ENCODE measurements around the gene SH3BGRL2.

DNA sequence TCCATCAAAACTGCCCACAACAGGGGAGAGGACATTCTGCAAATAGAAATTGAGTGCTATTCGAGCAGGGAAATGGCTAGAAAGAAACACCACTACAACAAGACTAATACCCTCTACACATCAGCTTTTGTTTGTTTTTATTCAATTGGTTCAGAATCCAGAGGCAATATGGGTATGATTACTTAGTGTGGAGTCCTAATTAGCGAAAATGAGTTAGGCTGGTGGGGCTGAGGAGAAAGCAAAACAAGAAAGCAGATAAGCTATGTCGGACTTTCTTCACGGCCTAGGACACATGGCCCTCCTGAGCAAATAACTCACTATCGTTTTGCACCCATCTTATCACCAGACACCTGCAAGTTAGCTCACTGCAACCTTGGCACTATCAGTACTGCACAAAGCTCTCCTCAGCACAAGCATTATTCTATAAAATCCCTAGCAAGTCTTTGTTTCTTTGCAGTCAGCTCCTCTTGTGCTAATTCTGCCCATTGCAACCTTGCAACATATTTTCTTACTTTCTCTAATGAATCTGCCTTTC, 31.3 kb upstream of the SH3BGRL2 start:
- TF ChIP-seq, protein P1, sequence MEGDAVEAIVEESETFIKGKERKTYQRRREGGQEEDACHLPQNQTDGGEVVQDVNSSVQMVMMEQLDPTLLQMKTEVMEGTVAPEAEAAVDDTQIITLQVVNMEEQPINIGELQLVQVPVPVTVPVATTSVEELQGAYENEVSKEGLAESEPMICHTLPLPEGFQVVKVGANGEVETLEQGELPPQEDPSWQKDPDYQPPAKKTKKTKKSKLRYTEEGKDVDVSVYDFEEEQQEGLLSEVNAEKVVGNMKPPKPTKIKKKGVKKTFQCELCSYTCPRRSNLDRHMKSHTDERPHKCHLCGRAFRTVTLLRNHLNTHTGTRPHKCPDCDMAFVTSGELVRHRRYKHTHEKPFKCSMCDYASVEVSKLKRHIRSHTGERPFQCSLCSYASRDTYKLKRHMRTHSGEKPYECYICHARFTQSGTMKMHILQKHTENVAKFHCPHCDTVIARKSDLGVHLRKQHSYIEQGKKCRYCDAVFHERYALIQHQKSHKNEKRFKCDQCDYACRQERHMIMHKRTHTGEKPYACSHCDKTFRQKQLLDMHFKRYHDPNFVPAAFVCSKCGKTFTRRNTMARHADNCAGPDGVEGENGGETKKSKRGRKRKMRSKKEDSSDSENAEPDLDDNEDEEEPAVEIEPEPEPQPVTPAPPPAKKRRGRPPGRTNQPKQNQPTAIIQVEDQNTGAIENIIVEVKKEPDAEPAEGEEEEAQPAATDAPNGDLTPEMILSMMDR (IDR thresholded peaks at IDR 0.05; ENCODE audit: low read depth, low read length) = no peak
- TF ChIP-seq EZH2phosphoT487 (IDR thresholded peaks at IDR 0.05; ENCODE audit: low read depth) = no peak

All from OCI-LY3 (cell line).